Transverse colon (tissue), 3 donors: ENCODE measurements around the gene SCN5A.

ENCODE experiments used
- EP300 ChIP-seq: sonication (generic); formaldehyde crosslinking; IDR thresholded peaks from one replicate; pipeline ENCODE4 v1.6.1; 2017; ENCODE audit warnings: antibody characterized with exemption, low read depth
- TF ChIP-seq, protein P1 (sequence below), 5 experiments: fragments of 200-600 bp in 3 of 5; fragments of 450-650 bp in 2 of 5; sonication (generic) in 3 of 5; IDR thresholded peaks; 1 replicate in 2 of 5; 2 replicates in 3 of 5; pipeline ENCODE4 v1.5.1; 2016 to 2017; ENCODE audit warnings: antibody characterized with exemption in 5 of 5, inconsistent platforms in 3 of 5, mild to moderate bottlenecking in 2 of 5, moderate library complexity in 1 of 5

DNA sequence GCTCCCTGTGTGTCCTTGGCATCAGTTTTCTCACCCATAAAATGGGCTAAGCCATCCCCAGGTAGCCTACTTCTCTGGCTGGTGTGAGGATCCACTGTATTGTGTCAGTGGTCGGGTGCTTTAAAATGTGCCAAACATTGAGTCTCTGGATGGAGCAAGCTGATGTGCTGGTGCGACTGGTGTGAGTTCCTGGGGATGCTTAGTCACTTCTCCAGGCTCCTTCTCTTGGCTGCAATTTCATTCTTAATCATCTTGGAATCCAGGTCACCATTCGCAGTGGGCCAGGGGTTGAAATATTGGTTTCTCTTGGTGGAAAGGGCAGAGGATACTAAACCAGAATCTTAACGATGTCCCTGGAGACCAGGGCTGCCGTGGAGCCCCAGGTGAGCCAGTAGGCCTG, 29.3 kb downstream of the SCN5A start:
- TF ChIP-seq, protein P1, sequence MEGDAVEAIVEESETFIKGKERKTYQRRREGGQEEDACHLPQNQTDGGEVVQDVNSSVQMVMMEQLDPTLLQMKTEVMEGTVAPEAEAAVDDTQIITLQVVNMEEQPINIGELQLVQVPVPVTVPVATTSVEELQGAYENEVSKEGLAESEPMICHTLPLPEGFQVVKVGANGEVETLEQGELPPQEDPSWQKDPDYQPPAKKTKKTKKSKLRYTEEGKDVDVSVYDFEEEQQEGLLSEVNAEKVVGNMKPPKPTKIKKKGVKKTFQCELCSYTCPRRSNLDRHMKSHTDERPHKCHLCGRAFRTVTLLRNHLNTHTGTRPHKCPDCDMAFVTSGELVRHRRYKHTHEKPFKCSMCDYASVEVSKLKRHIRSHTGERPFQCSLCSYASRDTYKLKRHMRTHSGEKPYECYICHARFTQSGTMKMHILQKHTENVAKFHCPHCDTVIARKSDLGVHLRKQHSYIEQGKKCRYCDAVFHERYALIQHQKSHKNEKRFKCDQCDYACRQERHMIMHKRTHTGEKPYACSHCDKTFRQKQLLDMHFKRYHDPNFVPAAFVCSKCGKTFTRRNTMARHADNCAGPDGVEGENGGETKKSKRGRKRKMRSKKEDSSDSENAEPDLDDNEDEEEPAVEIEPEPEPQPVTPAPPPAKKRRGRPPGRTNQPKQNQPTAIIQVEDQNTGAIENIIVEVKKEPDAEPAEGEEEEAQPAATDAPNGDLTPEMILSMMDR (IDR thresholded peaks at IDR 0.05), result no peak
- TF ChIP-seq EP300, result no peak
